HG03095 (cell line): ENCODE measurements around the gene APEX2.
A peak's percentile ranks its signal among the peaks of the same experiment; 100 is the strongest.
"Not testable (repeated sequence)": the region's sequence is repeated elsewhere in the genome, so short reads cannot be mapped to it uniquely, and the experiment has no call there.

Source experiments
- ATAC-seq: cut with Tn5 transposase; IDR thresholded peaks from one replicate; pipeline ENCODE4 v1.9.1; 2021; ENCODE audit warnings: moderate library complexity; ENCODE audit not compliant: unreplicated experiment

APEX2 gene

GRCh38 chrX:55011294-55011693 lies 11.1 kb downstream of the APEX2 start:
- no peak for ATAC-seq

DNA sequence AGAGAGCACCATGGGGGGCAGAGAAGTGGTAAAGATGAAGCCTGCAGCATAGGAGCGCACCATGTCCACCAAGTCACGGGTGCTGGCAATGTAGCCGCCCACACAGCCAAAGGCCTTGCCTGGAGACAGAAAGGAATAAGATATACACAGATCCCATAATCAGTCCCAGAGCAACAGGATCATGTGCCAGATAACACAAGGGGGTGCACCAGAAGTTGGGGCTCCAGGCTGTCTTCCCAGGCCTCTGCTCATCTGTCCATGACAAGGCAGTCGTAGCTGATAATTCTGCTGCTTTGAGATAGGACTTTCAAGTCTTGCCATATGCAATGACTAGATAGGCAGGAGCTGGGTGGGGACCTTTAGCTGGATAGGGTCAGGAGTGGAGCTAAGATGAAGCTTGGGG lies 14.7 kb downstream of the APEX2 start:
- no peak for ATAC-seq

DNA sequence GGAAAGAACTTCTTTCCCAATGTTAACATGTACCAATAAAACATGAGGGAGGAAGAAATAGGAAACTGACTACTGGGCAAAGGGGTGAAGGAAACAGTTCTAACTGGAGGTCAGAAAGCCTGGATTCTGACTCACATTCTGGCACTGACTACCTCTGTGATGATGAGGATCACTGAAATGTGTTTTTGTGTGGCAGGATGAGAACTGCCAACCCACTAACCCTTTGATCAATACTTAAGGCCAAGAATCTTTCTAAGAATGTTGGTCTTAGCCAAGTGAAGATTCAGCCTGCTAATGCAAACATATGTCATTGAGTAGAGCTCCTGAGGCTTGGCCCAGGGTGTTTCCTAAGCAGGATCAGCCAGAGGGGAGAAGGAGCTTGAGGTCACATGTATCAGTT lies 26.0 kb downstream of the APEX2 start:
- ATAC-seq: no peak

DNA sequence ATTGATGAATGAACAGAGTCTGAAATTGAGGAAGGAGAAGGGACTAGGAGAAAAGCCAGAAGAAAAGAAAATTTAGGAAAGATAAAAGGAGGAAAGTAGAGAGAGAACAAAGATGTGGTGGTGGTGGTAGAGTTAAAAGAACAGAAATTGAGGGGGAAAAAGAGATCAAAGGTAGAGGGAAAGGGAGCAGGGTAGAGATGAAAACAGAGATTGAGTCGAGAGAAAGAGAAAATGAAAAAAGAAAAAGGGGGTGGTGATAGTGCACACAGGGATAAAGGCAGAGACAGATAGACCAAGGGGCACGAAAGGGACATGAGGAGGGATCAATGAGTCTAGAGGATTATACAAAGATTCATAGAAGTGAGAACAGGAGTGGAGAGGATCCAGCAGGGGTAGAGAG lies 26.7 kb downstream of the APEX2 start:
- ATAC-seq: no peak

- ATAC-seq: no peak
Measured at GRCh38 chrX:55028040-55028439, 27.9 kb downstream of the APEX2 start.

- no peak for ATAC-seq
Measured at GRCh38 chrX:55028611-55029010, 28.4 kb downstream of the APEX2 start.

- no peak for ATAC-seq
Measured at GRCh38 chrX:55029291-55029690, 29.1 kb downstream of the APEX2 start.

DNA sequence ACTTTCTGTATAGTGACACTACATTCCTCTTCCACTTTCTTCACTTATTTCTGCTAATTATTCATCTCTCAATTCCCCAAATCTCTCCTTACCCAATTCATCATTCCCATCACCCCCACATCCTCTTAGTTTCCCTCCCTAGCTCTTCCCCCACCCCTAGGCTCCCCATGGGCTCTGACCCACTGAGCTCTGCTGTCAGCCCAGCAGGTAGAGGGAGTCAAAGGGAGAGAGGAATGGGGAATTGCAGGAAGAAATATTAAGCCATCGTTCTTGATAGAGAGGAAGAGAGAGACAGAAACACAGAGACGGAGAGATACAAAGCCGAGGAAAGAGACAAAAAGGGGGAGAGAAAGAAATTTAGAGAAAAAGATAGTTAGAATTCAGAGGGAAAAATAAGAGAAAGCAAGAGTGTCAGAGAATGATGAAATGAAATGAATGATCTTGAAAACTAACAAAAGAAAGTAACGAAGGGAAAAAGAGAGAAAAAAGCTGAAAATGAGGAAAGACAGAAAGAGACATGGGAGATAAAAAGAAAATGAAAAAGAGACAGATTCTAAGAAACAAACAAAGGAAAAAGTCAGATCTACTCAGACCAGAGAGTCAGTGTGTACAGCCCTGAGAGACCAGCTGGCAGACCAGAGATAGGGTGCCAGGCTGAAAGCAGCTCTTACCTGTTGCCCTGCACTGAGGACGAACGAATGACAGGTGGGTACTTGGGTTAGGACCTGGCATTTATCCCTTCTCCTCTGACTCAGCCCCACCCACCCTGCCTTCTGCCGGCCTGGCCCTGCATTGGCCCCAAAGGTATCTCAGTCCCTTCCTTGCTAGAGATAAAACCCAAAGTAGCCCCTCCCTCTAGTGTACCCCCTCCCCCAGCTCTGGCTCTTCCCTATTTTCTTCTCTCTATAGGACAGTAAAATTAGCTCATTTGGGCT lies 30.4 kb downstream of the APEX2 start, which contains the start of gene ALAS2:
Gene ALAS2 (minus strand): TSS at position 707 of the 935 bp plus-strand sequence. CDS start 4,977 bp downstream, outside the sequence.
- ATAC-seq: no peak

- ATAC-seq: no peak
Measured at GRCh38 chrX:55033429-55033828, 33.3 kb downstream of the APEX2 start.

DNA sequence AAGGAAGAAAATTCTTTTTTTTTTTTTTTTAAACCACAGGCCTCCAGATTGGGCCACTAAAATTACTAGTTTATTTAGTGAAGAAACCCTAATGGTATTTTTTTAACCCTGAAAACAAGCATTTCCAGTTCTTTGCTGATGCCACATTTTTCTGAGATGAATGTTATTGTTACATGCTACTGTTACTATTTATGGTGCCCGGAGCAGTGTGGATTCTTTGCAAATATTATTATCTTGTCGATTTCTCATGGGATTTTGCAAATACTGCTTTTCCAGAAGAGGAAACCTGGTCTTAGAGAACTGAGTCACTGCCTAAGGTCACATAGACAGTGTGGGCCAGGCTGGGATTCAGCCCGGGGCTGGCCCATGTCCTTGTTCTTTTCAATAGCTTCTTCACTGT lies 39.3 kb downstream of the APEX2 start:
- ATAC-seq: no peak

DNA sequence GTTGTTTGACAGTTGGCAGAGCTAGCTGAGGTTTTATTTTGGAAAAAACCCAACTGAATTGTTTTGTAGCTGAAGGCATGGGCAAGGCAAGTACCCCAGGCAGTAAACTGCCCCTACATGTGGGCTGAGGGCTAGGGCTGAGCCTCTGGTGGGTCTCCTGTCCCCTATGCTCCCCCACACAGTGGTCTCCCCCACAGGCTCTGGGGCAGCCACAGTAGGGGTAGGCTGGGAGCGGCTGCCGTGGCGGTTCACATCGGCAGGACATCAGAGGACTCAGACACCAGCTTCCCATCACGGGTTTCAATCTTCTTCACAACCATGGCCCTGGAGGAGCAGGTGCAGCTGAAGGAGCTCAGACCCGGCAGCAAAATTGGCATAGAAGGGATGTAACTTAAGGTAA lies 41.4 kb downstream of the APEX2 start:
- no peak for ATAC-seq

GRCh38 chrX:55050599-55050998 lies 50.4 kb downstream of the APEX2 start:
- not testable (repeated sequence) for ATAC-seq

- ATAC-seq: no peak
Measured at GRCh38 chrX:55056820-55057674, 56.9 kb downstream of the APEX2 start.

GRCh38 chrX:55057675-55058249 lies 57.6 kb downstream of the APEX2 start:
- peak; percentile 80 for ATAC-seq
